T-helper 2 cell treated with Interferon-gamma antibody and Interleukin-4, amounts not matched to agents 100 ng/mL and 5 ng/mL, for 36 hours (primary cell): ENCODE measurements around the gene PSMB7. TPM values are rescaled to one million over a fixed set of nuclear protein-coding genes. Genes with fewer than 3 reads are reported as not detected.

Source experiments
- intact Hi-C: fragments of 100-400 bp; cut with micrococcal nuclease; formaldehyde crosslinking; loops from one replicate; pipeline ENCODE4 v1.15.1; 2023
- total RNA-seq: library from RNA; stranded (reverse); gene quantifications from 2 replicates; pipeline ENCODE4 v1.2.3, GENCODE V29; 2022

Gene PSMB7
- total RNA-seq, 1 donor from 2014 or later: 140 TPM

DNA sequence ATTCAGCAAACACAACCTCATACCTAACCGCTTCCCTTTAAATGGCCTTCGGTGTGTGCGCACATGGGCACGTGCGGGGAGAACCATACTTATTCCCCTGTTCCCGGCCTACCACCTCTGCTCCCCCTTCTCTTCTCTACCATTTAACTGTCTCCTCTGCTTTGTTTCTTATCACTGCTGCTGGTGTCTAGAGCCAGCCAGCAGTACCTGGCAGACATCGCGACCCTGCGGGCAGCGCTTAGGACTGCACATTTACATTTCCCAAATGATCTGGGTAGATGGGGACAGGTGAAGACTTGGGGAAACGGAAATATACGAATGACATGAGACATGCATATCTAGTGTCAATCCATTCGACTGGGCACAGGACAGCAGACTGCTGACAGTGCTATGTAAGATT lies 56.6 kb downstream of the PSMB7 start:
- intact Hi-C loops: no loop called here

DNA sequence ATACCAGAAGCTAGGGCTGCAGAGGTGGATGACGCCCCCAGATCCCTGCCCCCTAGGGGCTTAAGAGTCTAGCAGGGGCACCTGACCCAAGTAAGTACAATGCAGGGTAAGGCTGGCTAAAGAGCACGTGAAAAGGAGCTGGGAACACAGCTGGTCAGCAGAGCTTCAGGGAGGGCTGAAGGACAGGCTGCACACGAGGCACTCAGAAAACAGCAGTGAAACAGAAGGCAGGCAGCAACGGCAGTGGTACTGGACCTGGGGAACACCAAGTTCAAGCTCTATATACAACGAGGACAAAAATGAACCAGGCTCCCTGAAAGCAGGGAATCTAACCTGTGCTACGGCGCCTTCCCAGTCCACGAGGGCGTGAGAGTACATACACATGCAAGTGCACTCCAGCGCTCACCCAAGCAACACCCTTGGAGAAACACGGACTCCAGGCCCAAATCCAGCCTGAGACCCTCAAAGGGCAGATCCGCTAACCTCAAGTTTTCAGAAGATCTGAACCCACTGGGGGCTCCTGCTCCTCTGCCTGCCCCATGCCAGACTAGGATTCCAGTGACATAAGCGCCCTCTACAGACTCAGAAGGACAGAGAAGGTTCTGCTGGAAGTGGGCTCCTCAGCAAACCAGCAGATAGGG lies 57.4 kb downstream of the PSMB7 start:
- intact Hi-C loops: no loop called here

DNA sequence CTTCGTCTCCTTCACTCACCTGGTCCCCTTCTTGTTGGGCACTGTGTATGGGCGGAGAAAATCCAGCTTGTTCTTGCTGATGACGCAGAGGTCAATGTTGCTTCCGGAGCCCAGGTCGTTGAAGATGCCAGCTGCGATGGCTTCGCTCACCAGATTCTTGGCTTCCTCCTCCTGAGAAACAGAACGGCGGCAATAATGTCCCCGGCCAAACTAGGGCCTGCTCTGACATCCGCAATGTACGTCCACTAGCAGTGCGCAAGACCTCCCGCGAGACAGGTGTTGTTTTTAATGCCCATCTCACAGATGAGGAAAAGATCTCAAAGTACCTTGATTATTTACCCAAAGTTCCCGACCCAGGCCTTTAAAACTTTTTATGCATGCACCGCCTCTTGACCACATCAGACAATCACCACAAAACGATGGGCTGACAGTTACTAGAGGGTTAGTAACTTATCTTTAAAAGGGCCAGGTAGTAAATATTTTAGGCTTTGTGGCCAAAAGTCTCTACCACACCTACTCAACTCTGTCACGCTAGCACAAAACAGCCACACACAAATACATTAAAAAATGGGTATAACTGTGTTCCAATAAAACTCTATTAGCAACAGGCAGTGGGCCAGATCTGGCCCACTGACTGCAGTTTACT lies 58.4 kb downstream of the PSMB7 start:
- intact Hi-C loops: no loop called here

DNA sequence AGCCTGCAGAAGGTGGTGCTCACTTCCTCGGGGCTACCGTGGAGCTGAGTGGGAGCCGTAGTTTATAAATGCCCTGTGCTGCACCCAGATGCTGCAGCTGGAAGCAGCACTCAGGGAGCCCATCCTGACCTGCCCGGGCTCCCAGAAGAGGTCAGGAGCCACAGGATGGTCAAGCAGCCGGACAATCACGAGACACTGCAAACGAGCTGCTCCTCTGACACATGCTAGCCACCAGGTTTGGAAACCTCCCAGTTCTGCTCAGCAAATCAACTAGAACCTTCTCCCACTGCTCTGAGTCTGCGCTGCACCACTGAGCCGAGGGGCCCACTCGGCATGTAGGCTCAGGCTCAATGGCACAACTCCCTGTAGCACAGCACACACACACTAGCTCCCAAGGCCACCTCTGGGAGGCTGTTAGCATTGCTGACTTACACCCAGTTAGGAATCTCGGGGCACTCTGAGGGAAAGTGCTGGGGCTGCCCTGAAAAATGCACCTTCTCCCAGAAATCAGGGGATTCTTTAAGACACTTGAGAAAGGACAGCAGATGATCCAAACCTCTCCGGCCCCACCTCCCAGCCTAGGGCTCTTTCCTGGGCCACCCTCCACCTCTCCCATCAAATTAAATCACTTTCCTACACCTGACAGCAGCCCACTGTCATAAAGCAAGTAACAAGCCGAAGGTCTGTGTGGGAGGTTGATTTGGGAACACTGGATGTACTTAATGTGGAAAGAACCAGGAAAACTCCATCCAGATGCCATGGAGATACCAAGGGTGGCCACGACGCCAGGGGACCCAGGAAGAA lies 59.1 kb downstream of the PSMB7 start:
- intact Hi-C loops: no loop called here

DNA sequence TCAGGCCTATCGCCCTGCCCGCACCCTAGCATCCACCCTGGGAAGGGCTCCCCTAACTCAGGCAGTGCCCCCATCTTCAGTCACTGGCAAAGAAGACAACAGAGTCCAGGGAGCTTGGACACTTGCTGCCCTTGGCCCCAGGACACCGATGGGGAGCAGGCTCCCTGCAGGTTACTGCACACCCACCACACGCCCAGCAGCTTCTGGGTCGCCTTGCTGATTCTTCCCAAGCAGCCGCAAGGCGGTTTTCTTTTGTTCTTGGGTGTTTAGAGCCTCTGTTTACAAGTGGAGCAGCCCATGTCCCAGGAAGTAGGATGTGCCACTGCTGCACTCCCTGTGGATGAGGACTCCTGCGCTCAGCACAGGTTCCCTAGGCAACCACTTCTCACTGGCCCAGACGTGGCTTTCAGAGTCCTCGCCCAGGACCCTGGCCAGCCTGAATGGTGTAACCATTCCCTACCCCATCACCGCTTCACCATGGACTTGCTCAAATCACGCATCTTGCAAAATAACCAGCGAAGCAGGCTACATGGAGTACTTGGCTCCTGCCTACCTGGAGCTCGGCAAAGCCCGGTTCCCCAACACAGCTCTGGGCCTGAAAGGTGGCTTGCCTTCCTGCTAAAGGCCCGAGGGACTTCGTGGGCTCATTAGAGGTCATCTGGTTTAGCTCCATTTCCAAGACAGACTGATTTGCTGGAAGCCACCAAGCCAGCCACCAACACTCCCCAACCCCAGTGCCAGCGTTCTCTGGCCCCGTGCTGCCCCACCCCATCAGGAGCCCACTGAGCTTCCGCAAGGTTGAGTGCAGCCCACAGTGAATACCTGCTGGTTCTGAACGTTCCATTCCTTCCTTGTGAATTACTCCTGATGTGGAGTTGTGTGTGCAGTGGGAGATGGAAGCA lies 60.0 kb downstream of the PSMB7 start:
- intact Hi-C loops: no loop called here

DNA sequence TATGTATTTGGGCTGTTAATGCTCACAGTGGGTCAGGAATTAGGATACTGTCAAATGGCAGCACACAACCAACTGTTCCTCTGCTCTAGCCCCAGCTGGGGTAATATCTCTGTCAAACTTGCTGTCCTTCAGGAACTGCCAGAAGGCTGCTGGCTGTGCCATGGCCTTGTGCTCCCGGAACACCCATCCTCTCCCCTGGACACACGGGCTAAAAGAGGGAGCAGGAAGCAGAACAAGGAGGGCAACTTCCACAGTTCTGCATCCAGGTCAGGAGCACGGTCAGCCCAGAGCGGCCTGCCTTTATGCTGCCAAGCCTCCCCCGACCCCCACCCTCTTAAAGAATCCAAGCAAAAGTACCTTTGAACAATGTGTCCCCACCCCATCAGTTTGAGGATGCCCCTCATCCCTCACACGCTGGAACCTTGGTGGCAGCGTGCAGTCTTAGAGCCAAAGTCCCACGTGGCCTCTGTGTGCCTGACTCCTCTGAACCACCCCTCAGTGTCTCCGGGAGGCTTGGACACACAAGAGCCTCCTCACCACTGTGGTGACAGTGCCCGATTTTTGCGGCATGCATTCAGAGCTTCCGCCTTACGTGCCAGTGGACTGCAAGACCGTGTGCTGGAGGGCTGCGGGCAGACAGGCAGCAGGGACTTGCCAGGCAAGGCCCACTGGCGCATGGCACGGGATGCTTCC lies 60.8 kb downstream of the PSMB7 start:
- intact Hi-C loops: no loop called here

DNA sequence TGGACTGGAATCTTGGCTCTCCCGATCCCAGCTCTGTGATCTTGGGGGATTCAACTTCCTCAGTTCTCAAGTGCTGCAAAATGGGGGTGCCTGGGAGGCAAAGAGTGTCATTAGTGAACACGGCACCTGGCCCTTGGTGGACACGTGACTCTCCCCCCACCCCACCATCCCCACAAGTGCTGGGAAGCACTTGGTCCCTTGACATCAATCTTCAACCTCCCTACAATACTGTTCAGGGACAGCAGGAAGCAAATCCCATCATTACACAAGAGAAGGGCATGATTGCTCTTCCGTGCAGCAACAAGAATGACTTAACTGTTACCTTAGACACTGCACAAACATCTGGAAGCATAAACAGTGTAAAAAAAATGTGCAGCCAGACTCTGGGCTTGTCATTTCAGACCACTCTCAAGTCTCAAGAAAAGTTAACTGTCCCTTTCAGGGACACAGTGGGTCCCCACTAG lies 61.4 kb downstream of the PSMB7 start:
- intact Hi-C loops: no loop called here

DNA sequence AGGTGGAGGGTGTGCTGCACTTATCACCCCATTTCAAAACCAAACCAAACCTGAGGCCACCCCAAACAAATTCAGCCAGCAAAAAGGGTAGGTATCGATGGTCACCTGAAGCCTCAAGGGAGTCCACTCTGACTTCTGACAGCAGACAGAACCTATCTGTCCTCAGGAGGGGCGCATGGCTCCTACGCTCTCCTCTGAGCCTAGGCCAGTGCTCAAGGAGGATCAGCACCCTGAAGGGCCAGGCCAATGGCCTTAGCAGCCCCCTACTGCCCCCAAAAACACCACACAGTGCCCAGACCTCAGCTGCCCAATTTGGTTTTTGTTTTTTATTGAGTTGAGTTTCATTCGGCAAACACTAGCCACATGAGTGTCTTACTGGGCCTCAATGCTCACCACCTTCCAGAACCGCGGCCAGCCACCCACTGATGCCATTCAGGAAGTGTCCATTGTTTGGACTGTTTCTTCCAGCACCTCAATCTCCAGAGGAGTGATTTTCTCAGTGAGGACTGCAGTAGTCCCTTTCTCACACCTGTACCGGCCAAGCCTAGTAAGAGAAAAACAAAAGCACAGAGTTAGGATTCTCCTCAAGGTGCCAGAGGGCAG lies 62.0 kb downstream of the PSMB7 start:
- intact Hi-C loops: no loop called here

DNA sequence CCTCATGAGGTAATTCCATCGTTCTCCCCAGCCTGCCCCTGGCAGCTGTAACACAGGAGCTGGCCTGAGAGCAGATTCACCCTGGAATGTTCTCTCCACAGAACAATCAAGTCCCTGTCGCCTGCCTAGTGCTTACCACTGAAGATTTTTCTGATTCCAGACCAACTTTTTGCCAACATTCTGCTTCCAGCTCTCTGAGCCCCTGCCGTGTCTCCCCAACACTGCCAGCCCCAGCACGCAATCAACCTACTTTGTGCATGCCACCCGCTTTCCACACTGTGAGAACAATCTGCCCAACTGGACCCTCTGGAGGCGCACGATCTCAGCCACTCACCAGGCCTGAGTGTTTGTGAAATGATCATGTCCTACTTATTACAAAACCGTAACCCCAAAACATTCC lies 62.6 kb downstream of the PSMB7 start:
- intact Hi-C loops: no loop called here

DNA sequence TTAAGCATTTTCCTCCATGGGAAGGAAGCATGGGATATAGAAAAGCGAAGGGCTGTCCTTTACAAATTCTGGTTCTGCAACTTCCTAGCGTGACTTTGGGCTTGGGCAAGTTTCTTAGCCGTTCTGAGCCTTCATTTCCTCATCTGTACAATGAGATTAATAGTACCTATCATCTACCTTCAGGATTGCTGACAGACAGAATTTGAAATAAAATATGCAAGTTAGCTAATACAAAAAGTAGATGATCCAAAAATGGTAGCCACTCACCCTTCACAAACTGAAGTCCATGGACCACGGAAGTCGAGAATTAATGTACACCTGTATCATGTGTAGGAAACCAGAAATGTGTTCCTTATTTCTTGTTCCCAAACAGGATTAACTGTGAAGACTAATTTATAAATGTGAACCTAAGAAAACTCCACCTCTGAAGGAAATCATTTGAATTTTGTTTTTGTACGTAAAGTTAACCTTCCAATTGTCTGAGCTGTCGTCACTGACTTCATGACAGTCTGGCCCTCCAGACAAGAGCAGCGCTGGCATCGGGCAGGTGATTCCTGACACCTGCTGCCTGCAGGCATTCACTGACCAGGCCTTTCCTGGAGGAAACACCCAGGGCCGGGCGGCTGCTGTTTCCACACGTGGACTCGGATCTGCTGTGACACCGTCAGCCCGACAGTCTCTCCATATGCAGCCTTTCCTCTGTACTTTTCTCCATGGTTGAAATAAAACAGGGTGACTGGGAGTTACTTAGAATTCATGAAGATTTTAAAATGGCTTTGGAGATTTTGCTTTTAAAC lies 63.4 kb downstream of the PSMB7 start:
- intact Hi-C loops: no loop called here

DNA sequence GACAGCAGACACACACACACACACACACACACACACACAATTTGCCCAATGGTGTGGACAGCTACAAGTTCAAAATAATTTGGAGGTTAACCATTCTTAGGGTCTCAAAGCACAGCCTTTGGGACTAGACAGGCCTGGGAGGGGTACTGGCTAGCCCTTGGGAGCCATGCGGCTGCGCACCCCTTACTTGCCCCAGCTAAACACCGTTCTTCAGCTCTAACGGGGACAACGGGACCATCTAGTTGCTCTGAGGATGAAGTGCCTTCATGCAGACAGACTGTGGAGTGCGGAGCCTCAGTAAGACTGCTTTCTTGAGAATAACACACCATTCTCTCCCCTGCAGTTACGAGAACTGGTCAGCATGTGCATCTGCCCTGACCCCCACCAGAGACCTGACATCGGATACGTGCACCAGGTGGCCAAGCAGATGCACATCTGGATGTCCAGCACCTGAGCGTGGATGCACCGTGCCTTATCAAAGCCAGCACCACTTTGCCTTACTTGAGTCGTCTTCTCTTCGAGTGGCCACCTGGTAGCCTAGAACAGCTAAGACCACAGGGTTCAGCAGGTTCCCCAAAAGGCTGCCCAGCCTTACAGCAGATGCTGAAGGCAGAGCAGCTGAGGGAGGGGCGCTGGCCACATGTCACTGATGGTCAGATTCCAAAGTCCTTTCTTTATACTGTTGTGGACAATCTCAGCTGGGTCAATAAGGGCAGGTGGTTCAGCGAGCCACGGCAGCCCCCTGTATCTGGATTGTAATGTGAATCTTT lies 64.6 kb downstream of the PSMB7 start:
- intact Hi-C loops: no loop called here

DNA sequence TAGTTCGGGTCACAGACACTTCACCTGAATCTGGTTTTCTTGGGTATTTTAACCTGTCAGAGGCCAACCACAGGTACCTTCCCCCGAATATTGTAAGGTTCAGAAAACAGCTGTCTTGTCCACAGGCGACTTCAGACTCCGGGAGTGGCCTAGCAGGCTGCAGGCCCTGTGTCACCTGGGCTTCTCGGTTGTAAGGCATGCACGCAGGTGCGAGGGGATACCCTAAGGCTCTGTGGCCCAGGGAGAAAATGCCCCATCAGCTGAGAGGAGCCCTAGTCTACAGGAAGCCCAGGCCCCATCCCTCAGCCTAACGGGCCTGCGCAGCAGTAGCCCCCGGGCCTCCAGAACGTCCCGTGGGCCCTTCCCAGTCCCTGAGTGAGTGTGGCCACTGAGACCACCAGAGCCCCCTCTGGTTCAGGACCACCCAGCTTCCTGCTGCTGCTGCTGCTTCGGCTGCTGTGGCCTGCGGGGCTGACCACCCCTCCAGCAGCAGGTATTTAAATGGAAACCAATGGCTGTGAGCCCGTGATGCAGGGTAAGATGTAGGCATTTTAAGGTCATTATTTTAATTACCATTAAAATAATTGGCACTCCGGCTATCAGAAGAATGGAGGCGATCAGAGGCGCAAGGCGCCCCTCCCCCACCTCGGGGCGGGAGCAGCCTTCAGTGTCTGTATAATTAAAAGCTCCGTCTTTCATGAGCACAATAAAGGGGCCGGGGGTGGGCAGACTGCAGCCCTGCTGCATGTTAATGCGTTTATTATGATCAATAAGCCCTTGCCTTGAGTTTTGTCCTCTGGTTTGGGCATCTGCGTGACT lies 65.4 kb downstream of the PSMB7 start:
- intact Hi-C loops: no loop called here

DNA sequence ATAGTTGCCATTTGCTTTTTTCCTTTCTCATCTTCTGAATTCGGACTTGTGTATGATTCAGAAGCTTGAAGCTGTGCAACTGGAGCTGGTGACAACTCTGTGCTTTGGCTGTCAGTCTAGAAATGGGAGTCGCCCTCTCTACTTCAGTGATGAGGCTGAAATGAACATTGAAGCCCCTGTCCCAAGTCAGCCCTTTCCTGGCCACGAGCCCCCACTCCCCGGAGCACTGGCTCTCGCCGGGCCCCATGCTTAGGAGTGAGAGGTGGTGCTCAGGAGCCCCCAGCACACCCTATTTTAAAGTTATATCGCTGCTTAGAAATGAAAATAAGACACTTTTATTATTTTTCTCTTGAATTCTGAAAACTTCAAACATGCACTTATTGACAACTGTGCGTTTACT lies 66.0 kb downstream of the PSMB7 start:
- intact Hi-C loops: no loop called here

DNA sequence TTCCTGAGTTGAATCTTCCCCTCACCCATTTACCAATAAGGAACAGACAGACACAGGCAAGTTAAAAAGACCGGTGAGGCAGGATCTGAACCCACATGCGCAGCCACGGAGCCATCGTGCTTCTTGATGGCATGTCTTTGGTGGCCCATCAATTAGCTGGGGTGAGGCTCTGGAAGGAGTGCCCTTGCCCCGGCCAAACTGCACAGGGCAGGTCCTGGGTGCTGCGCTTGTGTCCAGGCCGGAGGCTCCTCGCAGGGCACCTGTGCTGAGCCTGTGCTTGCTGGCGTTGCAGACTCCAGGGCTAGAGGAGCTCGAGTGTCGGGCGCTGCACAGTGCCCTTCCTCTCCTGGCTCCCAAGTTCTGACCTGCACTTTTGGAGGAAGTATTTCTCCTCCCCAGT lies 66.4 kb downstream of the PSMB7 start:
- intact Hi-C loops: no loop called here

DNA sequence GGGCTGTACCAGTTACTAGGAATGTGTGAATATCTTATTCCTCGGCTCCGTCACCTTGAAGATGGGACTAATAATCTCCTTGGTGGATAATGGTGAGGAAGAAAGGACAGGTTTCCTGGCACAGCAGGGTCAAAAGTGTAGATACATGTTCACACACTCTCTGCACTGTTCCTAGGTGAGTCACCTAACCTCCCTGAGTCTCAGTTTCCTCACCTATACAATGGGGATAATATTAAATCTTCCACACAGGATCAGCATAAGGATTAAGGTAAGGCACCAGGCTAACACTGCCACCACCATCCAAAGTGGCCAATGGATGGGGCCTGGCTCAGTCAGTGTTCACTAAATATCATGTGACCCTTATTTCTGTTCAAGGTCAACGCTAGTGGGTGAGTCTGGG lies 66.9 kb downstream of the PSMB7 start:
- intact Hi-C loops: no loop called here

DNA sequence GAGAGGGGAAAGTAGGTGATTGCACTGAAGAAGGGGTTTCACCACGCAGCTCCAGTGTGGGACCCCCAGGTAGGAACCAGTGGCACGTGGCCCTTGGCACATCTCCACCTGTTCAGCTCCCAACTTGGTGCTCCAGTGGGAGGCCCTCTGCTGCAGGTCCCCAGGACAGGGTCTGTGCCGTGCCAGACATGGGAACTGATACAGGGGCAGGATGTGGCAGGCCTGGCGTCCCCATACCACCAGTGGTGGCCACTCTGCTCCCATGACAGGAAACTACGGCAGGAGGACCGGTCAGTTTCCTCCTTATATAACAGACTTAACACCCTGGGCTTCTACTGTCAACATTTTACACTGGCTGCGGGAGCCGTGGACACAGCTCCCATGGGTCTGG lies 67.3 kb downstream of the PSMB7 start:
- intact Hi-C loops: no loop called here

DNA sequence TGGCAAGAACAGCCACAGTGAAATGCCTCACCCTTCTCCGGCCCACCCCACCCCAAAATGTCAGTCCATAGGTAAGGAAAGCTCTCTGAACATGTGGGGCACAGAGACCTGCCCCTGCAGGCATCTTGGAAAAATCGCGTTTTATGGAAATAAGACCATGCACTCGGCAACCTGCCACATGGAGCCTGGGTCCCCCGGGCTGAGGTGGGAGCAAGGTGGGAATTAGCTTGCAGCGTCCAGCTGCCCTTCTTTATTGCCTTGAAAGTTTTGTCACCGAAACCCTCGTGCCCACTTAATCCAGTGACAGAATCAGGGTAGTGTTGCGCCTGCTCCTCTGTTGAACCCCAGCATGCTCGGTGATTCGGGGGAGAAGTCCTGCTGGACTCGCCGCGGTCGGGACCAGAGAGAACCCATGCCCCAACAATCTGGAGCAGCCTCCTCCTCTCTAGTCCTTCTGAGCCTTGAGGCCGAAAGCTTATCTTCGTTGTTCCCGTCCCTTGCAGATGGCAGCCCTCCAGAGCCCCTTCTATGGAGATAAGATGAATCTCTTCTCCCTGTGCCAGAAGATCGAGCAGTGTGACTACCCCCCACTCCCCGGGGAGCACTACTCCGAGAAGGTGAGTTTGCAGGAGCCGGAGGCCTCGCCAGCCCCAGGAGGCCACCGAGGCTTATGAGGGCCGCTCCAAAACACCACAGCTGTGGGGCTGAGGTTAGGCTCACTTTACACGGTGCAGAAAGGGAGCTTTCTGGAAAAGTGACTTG lies 67.9 kb downstream of the PSMB7 start:
- intact Hi-C loops: no loop called here
